Osteocyte (in vitro differentiated cells): ENCODE measurements around the gene TLR8. TPM values are rescaled to one million over a fixed set of nuclear protein-coding genes. Genes with fewer than 3 reads are reported as not detected.

Source experiments
- DNase-seq: peaks from one replicate; pipeline ENCODE4 v3.0.0; 2021; ENCODE audit warnings: mixed read lengths; ENCODE audit not compliant: unreplicated experiment; ENCODE audit errors: extremely low spot score
- H3K27ac Mint-ChIP-seq: one replicate; pipeline ENCODE4 v1.8.0; 2021; ENCODE audit warnings: mild to moderate bottlenecking, mixed read lengths; ENCODE audit not compliant: unreplicated experiment
- H3K27me3 Mint-ChIP-seq: one replicate; pipeline ENCODE4 v1.8.0; 2021; ENCODE audit warnings: mixed read lengths; ENCODE audit not compliant: unreplicated experiment
- H3K36me3 Mint-ChIP-seq: one replicate; pipeline ENCODE4 v1.8.0; 2021; ENCODE audit warnings: mixed read lengths; ENCODE audit not compliant: unreplicated experiment
- H3K4me1 Mint-ChIP-seq: one replicate; pipeline ENCODE4 v1.8.0; 2021; ENCODE audit warnings: mixed read lengths; ENCODE audit not compliant: unreplicated experiment
- H3K4me3 Mint-ChIP-seq: one replicate; pipeline ENCODE4 v1.8.0; 2021; ENCODE audit warnings: mild to moderate bottlenecking, moderate library complexity, mixed read lengths; ENCODE audit not compliant: unreplicated experiment
- H3K9me3 Mint-ChIP-seq: one replicate; pipeline ENCODE4 v1.8.0; 2021; ENCODE audit warnings: mixed read lengths; ENCODE audit not compliant: unreplicated experiment
- total RNA-seq: library from RNA; stranded (reverse); gene quantifications from 2 replicates; pipeline ENCODE4 v1.2.1, GENCODE V29; 2021
- TF ChIP-seq, protein P1 (sequence below): fragments of 200-600 bp; sonication (generic); IDR thresholded peaks from 2 replicates; pipeline ENCODE4 v1.5.0; 2021; ENCODE audit warnings: antibody characterized with exemption, mild to moderate bottlenecking, moderate library complexity

TLR8 gene
- total RNA-seq, 1 donor from 2014 or later = not detected

DNA sequence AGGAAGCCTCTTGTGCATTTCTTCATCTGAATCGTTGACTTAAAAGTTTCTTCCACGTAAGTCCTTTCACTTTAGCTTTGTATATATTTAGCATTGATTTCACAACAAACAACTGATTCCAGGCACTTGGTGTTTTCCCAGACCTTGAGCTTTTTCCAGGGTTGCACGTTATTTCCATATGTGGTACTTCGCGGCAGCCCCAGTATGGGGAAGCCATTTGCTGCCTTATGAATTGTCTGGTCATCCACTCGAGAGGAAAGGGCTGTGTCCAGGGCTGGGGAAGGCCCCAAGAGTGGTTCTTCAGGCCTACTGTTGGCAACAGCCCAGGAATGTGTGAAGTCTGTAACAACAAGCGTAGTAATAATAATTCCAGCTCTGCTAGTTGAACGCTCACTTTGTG lies 2.8 kb upstream of the TLR8 start:
- no peaks in the 10 kb centered on the region for H3K9me3 Mint-ChIP-seq
- H3K36me3 Mint-ChIP-seq = no peaks in the 10 kb centered on the region
- H3K27me3 Mint-ChIP-seq = peaks cover 11% of the 10 kb centered on the region

DNA sequence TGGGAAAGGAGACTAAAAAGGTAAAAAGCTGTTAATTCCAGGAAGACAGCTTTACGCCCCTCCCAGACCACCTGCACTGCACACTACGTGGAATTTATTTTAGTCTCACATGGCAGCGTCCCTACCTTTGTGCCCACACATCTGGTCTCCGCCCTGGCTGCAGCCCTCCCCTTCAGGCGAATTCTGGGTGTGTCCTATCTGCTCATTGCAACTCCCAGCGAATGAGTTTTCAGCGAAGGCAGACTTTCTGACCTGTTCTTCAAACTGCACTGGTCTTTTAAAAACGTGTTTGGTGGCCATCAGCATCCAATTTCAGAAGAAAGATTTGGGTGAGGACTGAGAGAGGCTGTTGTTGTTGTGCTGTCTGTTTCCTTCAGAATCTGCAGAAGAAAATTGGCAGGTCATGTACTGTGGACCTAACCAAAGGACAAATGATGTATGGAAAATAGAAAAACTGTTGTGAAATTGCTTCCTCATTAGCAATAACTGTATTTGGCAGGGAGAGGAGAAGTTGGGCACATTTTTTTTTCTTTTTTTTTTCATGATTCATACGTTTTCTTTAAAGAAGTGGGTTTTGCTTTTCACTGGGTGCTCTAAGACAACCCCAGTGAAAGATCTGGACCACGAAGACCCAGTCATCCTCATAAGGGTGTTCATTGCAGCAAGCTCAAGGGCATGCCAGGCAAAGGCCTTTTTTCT lies 4.2 kb downstream of the TLR8 start:
- Mint-ChIP-seq H3K9me3 (peaks cover 4% of the 10 kb centered on the region), H3K4me3 (no peak overlapping the region), H3K27ac (no peak overlapping the region), H3K27me3 (peaks cover 11% of the 10 kb centered on the region), H3K4me1 (no peaks in the 10 kb centered on the region), H3K36me3 (no peaks in the 10 kb centered on the region)
- TF ChIP-seq, protein P1, sequence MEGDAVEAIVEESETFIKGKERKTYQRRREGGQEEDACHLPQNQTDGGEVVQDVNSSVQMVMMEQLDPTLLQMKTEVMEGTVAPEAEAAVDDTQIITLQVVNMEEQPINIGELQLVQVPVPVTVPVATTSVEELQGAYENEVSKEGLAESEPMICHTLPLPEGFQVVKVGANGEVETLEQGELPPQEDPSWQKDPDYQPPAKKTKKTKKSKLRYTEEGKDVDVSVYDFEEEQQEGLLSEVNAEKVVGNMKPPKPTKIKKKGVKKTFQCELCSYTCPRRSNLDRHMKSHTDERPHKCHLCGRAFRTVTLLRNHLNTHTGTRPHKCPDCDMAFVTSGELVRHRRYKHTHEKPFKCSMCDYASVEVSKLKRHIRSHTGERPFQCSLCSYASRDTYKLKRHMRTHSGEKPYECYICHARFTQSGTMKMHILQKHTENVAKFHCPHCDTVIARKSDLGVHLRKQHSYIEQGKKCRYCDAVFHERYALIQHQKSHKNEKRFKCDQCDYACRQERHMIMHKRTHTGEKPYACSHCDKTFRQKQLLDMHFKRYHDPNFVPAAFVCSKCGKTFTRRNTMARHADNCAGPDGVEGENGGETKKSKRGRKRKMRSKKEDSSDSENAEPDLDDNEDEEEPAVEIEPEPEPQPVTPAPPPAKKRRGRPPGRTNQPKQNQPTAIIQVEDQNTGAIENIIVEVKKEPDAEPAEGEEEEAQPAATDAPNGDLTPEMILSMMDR = no peak
- DNase-seq = no peak

More for the DNA sequence above, 2.8 kb upstream of the TLR8 start:
- no peak overlapping the region for H3K4me3 Mint-ChIP-seq
- no peak for DNase-seq
- H3K27ac Mint-ChIP-seq = no peak overlapping the region
- H3K4me1 Mint-ChIP-seq = no peaks in the 10 kb centered on the region
- TF ChIP-seq, protein P1 = no peak

DNA sequence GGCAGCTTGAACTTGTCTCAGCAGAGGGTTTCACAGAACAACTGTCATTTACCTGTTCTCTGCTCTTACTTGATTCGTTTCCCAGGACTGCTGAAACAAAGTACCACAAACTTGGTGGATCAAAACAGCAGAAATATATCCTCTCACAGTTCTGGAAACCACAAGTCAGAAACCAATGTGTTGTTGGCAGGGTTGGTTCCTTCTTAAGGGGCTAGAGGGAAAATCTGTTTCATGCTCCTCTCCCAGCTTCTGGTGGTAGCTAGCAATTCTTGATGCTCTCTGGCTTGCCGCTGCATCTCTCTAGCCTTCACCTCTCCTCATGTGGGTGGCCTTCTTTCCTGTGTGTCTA lies 4.7 kb downstream of the TLR8 start:
- Mint-ChIP-seq H3K4me1 (no peaks in the 10 kb centered on the region), H3K36me3 (no peaks in the 10 kb centered on the region), H3K4me3 (no peak overlapping the region), H3K9me3 (peaks cover 4% of the 10 kb centered on the region), H3K27me3 (peaks cover 8% of the 10 kb centered on the region), H3K27ac (no peak overlapping the region)
- DNase-seq = no peak
- TF ChIP-seq, protein P1 = no peak

DNA sequence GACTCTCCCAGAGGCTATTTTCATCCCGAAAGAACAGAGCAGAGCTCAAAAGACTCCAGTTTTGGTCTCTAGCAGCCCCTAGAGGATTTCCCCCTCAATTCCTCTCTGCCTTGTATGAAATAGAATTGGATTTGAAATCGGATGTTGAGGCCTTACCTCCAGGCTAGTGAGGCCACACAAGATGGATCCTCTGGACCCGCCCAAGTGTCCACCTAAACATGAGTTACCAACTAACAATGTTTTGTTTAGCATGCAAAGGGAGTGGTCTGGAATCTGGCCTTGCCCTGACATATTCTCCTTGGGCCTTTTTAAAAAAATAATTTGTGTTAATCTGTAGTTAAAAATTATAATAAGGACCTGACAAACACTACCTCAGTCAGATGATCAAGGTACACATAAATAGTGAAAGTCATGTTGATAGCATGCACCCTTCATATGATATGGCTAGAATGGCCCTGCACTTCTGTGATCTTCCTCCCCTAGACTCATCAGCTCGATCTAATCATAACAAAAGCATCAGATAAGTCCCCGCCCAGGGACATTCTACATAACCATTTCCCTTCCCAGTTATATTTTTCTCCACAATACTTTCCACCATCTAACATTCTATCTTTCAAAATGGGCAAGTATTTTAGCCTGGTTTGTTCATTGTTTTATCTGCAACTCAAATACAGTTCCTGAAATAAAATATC lies 6.5 kb downstream of the TLR8 start:
- Mint-ChIP-seq H3K4me3 (no peak overlapping the region), H3K27ac (no peak overlapping the region), H3K4me1 (no peaks in the 10 kb centered on the region), H3K36me3 (no peaks in the 10 kb centered on the region), H3K27me3 (peaks cover 8% of the 10 kb centered on the region), H3K9me3 (peaks cover 4% of the 10 kb centered on the region)
- TF ChIP-seq, protein P1 = no peak
- no peak for DNase-seq

DNA sequence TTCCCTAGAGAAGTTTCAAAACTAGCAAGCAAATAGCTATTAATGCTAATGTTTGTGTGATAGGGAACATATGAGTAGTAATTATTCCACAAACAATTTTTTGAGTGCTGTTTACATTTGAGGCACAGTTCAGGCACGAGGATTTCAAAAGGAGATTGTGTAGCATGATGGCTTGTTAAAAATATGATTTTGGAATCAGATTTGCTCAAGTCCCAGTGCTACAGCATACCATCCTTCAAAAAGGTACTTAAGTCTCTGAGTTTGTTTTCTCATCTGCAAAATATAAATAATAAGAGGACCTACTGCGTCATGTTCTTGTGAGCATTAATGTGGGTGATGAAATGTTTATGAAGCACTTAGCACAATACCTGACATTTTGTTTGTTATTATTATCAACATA lies 11.3 kb downstream of the TLR8 start:
- H3K4me1 Mint-ChIP-seq = no peaks in the 10 kb centered on the region
- no peak overlapping the region for H3K27ac Mint-ChIP-seq
- TF ChIP-seq, protein P1 = no peak

More for the DNA sequence above, 11.3 kb downstream of the TLR8 start:
- peaks cover 18% of the 10 kb centered on the region for H3K27me3 Mint-ChIP-seq
- no peak for DNase-seq
- peaks cover 4% of the 10 kb centered on the region for H3K9me3 Mint-ChIP-seq
- H3K36me3 Mint-ChIP-seq = no peaks in the 10 kb centered on the region
- no peak overlapping the region for H3K4me3 Mint-ChIP-seq
